Left cardiac atrium (tissue), 4 donors: ENCODE results near the gene AKAP13. TPM values are rescaled to one million over a fixed set of nuclear protein-coding genes. Genes with fewer than 3 reads are reported as not detected.

Experiments used
- ATAC-seq, 2 donors: fragments of 200-7000 bp; cut with Tn5 transposase; one replicate each; pipeline ENCODE4 v1.9.1; 2020; ENCODE audit warnings: mild to moderate bottlenecking in 2 of 2, moderate library complexity in 2 of 2
- DNase-seq: peaks from one replicate; pipeline ENCODE4 v3.0.0-alpha.2; 2020
- intact Hi-C, 2 donors: fragments of 100-400 bp; cut with DNase I; formaldehyde crosslinking; loops; one replicate each; pipeline versions ENCODE4 v1.14.1 to v1.15.1; 2022 to 2023
- total RNA-seq, 2 donors: library from RNA; stranded (reverse); fragmentation: NEBNext Ultra II Directional; extraction: Animal tissue kit (Norgen Biotek cat#: 25700); gene quantifications; one replicate each; pipeline ENCODE4 v1.2.1, GENCODE V29; 2021
- donor health status: DM: no; HTN: yes; CAD: no.
- donor health status: DM: no; HTN: yes; CAD: no; lungs with severe emphysema.
- donor health status: DM: yes; HTN: yes; CAD: no.
- donor health status: Dilated cardiomyopathy.

Gene AKAP13
- total RNA-seq, 2 donors from 2014 or later, result 217 to 302 TPM

DNA sequence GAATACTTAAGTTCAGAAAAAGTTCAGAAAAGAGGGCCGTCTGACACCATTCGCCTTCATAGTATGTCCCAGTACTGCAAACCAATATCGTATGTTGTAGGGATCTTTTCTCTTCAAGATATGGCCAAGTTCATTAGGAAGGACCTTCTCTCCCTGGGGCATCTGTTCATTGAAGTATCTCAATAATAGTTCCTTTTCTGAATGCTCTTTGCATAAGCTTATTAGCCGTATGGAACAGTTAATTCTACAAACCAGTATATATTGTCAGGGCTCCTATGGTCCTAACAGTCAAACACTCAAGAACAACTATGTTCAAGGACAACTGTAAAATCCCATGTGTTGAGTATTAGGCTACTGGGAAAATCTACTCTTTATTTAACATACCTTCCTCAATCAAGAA is 211.2 kb downstream of the AKAP13 start:
- DNase-seq (no peak), ATAC-seq (no peak)
- intact Hi-C loops, result no loop called here

GRCh38 chr15:85592148-85592547 is 211.7 kb downstream of the AKAP13 start:
- intact Hi-C loops, result no loop called here
- ATAC-seq (peak; percentile 57 to 61), DNase-seq (no peak)

- intact Hi-C loops, result no loop called here
- ATAC-seq (no peak), DNase-seq (no peak)
These were observed 213.5 kb downstream of the AKAP13 start for GRCh38 chr15:85593809-85594445.

GRCh38 chr15:85595804-85596536 is 215.6 kb downstream of the AKAP13 start:
- no peak for ATAC-seq
- intact Hi-C loops, result no loop called here

DNA sequence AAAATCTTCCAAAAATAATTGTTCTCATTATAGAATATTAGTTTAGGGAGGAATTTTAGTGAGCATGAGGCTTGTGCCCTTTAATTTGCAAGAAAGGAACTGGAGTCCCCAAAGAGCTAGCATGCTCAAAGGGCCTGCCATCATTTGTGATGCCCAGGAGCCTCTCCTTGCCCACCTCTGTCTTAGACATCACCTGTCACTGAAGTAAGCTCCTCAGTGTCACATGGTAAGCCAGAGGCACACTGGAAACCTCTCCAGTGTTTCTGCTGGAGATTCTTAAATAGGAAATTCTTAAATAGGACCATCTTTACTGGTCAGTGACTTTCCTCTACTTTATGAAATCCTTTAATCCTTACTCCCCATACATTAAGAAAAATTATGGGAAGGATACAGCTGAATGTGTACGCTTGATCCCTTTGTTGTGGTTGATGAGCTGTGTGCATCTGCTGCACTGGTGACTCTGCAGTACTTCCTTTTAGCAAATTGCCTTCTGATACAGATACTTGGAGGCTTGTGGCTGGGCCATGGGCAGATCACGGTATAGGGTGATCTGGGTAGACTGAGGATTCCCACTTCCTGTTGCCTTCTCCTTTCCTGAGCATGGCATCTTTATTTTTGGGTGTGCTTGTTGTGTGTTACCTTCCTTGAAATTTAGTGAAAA is 216.9 kb downstream of the AKAP13 start:
- ATAC-seq (no peak), DNase-seq (no peak)
- intact Hi-C loops, result no loop called here

More at GRCh38 chr15:85595804-85596536, 215.6 kb downstream of the AKAP13 start:
- no peak for DNase-seq

DNA sequence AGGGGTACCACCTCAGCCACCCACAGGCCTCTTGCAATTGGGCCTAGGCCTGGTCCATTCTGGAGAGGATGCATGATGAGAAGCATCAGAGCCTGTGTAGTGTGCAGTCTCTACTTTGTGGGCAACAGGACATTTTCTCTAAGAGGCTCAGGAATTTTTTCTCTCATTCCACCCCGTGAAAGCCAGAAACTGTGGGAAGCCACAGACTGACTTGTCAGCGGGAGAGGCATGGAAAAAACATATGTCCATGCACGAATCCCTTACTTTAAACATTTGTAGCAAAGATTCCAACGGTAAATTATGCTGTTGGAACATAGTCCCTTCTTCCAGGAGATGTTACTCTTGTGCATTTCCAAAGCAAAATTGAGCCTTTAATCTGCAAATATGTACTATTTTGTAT is 217.8 kb downstream of the AKAP13 start:
- ATAC-seq (no peak), DNase-seq (no peak)
- intact Hi-C loops, result no loop called here

GRCh38 chr15:85598718-85599398 is 218.5 kb downstream of the AKAP13 start:
- peak in 1 of 2 donors; percentile 50 for ATAC-seq
- intact Hi-C loops, result no loop called here
- no peak for DNase-seq

DNA sequence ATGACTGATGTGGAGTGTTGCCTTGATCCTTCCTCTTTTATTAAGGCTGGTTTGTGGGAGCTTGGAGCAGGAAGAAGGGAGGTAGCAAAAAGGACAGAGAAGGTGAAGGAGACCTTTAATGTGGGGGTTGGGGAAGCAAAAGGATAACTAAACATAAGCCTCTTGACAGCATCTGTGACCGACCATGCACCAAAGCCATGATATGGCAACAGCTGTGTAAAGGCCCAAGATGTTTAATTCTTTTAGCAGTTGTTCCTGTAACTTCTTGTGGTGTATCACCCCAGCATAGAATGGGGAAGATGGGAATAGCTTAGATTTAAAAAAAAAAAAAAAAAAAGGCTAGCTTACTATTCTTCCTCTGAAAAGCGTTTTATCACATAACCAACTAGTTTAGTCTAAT is 219.6 kb downstream of the AKAP13 start:
- no peak for DNase-seq
- ATAC-seq, result no peak
- intact Hi-C loops, result no loop called here

GRCh38 chr15:85603160-85603559 is 222.8 kb downstream of the AKAP13 start:
- DNase-seq (no peak), ATAC-seq (no peak)
- intact Hi-C loops, result no loop called here

DNA sequence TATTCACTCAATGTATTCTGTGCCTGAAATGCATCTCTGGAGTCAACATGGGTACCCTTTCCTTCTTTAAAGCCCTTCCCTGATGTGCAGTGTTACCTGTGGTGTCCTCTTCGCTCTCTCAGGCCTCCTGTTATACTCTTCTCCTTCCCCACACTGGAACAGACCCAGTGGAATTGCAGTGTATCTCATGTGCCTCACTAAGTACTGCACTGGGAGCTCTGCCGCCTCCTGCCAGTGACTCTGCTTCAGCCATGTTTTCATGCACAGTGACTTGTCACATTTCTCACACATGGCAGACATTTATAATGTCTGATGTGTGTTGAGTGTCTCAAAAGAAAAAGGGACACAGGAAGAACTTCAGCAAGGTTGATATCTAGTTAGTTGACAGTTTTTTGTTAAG is 223.3 kb downstream of the AKAP13 start:
- DNase-seq (no peak), ATAC-seq (no peak)
- intact Hi-C loops, result no loop called here

GRCh38 chr15:85604194-85604593 is 223.8 kb downstream of the AKAP13 start:
- DNase-seq, result no peak
- intact Hi-C loops, result no loop called here

GRCh38 chr15:85606738-85607137 is 226.3 kb downstream of the AKAP13 start:
- no peak for DNase-seq

More at GRCh38 chr15:85604194-85604593, 223.8 kb downstream of the AKAP13 start:
- no peak for ATAC-seq

GRCh38 chr15:85607141-85607806 is 226.9 kb downstream of the AKAP13 start:
- peak in 1 of 2 donors; percentile 13 for ATAC-seq
- intact Hi-C loops, result no loop called here
- no peak for DNase-seq

More at GRCh38 chr15:85606738-85607137, 226.3 kb downstream of the AKAP13 start:
- ATAC-seq, result peak in 1 of 2 donors; percentile 36
- intact Hi-C loops, result no loop called here

DNA sequence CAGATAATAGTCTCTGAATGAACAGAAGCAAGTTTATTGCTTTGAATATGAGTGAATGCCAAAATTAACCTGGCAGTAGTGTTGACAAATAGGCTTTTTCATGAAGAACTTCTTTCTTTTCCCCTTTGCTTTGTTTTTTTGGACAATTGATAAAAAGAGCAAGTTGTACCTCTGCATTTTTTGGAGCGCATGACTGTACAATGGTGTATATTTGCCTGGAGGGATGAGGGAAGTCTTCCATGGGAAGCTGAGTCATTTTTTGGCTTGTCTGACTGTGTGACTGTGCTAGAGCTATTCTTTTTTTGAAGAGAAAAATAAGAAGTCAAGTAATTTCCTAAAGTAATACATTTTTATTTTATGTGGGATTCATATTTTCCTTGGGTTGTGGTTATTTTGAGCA is 227.4 kb downstream of the AKAP13 start:
- DNase-seq (no peak), ATAC-seq (peak; percentile 62 to 93)
- intact Hi-C loops, result no loop called here

- no peak for DNase-seq
- intact Hi-C loops, result no loop called here
- no peak for ATAC-seq
These were observed 229.1 kb downstream of the AKAP13 start for GRCh38 chr15:85609492-85609891.

DNA sequence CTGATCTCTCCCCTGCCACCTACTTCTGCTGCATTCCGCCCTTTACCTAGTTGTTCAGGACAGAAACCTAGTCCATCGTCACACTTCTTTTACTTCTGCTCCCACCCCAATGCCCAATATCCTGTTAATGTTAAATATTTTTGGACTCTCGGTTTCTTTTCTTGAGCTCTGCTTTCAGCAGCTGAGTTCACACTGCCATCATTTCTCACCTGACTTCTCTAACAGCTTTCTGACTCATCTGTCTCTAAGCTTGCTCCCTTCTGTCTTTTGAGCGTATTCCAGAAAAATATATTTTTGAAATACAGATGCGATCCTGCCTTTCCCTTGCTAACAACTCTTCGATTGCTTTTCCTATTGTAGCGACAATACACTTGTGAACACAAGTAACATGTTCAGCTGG is 231.0 kb downstream of the AKAP13 start:
- intact Hi-C loops, result no loop called here
- no peak for ATAC-seq
- no peak for DNase-seq

- intact Hi-C loops, result no loop called here
- ATAC-seq, result no peak
- DNase-seq, result no peak
These were observed 233.7 kb downstream of the AKAP13 start for GRCh38 chr15:85614059-85614458.

DNA sequence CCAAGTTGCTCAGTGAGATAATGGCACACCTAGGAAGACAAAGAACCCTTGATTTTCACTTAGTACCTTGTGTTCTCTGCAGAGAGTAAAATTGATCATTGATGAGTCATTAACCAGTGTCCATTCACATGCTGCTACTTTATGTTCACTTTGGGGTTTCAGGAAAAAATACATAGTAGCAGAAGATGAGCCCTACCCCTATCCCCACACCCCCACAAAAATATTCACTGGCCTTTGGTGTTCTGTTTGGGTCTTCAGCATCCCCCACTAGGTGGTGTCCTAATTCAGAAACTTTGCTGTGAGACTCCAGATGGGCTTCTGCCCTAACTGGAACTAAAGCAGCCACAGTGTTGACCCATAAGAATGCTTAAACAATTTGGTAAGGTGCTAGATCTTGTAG is 235.5 kb downstream of the AKAP13 start:
- ATAC-seq (peak in 1 of 2 donors; percentile 49), DNase-seq (no peak)
- intact Hi-C loops, result no loop called here

- ATAC-seq (peak in 1 of 2 donors; percentile 16), DNase-seq (no peak)
- intact Hi-C loops, result no loop called here
These were observed 236.2 kb downstream of the AKAP13 start for GRCh38 chr15:85616549-85617110.
